Activated CD4-positive, alpha-beta T cell treated with anti-CD3 and anti-CD28 coated beads, Interleukin-2, amount 50 U/mL, for 24 hours (primary cell): Measurements from ENCODE around the gene CBR3.
A peak's percentile ranks its signal among the peaks of the same experiment; 100 is the strongest.
"Not testable (repeated sequence)": the region's sequence is repeated elsewhere in the genome, so short reads cannot be mapped to it uniquely, and the experiment has no call there.

Experiments used
- DNase-seq, 2 donors: peaks; one replicate each; pipeline ENCODE4 v3.0.0-alpha.2; 2020; ENCODE audit warnings: low read depth in 1 of 2, low spot score in 1 of 2

CBR3 gene

DNA sequence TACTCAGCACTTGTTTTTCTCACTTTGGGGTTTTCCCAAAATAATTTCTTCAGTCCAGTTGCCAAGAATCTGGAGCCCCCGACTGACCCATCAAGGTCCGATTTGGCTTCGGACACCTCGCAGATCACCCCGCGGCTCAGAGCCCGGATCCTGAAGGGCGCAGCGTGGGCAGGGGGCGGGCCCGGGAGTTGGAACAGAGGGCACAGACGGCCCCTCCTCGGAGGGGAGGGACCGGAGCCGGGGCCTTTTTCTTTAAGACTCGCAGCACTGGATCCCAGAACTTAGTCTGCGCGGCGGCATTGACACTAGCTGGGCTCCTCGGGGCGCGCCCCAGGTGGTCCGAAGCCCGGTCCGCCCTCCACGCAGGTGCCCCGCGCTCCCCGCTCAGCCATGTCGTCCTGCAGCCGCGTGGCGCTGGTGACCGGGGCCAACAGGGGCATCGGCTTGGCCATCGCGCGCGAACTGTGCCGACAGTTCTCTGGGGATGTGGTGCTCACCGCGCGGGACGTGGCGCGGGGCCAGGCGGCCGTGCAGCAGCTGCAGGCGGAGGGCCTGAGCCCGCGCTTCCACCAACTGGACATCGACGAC is at the start of gene CBR3:
TSS of gene CBR3 (plus strand) at position 277 of the 588 bp plus-strand sequence. CDS start at position 391, 114 bp downstream.
- peak; percentile 28 to 46 for DNase-seq

DNA sequence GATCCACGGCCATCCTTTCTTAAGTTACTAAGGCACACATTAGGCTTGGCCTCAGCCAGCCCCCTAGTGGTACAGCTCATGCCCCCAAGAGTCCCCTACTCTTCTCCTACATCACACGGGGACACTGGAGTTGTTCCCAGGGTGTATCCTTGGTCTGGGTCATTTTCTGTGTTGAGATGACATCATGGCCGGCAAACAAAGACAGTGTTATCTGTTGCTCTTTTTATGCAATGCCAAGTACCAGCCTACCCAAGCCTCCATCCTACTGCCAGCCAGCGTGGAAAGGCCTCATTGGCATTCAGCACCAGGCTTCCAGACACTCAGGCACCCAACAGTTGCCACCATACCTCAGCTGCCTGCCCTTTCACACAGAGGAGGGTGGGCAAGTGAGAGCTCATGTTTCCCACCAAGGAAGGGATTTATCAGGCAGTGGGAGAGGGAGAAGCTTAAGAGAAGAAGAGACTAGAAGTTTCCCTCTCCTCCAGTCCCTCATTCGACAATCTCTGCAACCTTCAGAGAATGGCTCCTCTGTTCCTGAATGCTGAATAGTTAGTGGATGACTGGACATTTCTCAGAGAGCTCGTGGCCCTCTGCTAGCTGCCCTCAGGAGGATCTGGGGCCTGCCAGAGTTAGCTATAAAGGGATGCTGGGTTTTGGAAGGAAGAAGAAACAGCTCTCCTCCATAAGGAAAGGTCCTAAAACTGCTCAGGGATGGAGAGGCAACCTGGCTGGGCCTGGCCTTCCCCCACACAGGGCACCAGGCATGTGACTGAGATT is 47.3 kb upstream of the CBR3 start:
- no peak for DNase-seq

DNA sequence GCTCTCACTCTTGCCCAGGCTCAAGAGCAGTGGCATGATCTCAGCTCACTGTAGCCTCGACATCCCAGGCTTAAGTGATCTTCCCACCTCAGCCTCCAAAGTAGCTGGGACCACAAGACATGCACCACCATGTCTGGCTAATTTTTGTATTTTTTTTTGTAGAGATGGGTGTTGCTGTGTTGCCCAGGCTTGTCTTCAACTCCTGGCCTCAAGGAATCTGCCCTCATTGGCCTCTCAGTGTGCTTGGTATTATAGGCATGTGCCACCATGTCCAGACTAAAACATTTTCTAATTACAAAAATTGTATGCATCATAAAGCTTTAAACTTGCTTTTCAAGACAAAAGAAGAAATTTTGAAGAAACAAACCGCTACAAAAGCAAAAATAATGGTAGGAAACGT is 44.9 kb upstream of the CBR3 start:
- DNase-seq: no peak

DNA sequence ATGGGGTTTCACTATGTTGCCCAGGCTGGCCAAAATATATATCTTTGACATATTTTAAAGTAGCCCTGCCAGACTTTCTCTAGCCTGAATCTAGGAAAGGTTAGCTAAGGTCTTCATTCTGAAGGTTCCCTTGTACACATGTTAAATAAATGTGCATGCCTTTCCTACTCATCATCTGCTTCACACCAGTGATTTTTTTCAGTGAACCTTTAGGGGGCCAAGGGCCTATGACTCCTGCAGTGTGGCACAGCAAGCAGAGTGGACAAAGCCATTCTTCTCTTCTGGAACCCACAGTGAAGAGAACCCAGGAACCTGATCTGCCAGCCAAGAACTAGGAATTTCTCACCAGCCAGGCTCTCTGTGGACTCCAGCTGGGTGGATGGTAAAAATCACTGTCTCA is 42.2 kb upstream of the CBR3 start:
- no peak for DNase-seq

GRCh38 chr21:36093512-36093911 is 41.4 kb upstream of the CBR3 start:
- no peak for DNase-seq

GRCh38 chr21:36096398-36097290 is 38.2 kb upstream of the CBR3 start:
- DNase-seq: no peak

DNA sequence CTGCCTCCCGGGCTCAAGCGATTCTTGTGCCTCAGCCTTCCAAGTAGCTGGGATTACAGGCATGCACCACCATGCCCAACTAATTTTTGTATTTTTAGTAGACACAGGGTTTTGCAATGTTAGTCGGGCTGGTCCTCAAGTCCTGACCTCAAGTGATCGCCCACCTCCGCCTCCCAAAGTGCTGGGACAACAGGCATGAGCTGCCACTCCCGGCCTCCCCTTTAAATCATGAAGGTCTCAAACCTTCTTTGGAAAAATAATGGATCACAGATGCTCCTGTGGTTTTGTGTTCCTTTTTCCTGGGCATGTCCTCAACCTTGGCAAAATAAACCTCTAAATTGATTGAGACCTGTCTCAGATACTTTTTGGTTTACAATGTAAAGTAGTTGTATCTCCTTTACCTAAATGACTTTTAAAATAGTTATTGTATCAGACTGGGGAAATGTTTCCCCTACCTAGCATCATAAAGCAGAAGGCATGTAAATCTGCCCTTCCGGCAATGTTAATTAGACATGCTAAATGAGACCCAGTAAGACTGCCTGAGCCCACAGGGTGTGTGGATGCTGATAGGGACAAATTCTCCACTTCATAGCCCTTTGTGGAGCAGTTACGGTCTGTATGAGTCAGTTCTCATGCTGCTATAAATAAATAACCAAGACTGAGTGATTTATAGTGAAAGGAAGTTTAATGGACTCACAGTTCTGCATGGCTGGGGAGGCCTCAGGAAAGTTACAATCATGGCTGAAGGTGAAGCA is 37.3 kb upstream of the CBR3 start:
- DNase-seq: no peak

DNA sequence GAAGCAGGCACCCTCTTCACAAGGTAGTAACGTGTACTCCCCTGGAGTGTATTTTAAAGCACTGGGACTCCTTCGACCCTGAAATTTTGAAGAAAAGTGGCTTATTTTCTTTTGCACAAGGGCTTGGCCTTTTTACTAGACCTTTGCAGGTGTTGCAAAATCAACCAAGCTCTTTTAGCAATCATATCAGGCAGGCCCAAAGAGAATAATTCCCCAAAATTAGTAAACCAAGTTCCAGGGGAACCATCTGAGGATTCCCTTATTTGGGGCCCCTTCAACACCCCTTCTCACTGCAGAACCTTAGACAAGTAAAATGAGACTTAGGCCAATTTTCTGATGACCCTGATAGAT is 36.7 kb upstream of the CBR3 start:
- no peak for DNase-seq

DNA sequence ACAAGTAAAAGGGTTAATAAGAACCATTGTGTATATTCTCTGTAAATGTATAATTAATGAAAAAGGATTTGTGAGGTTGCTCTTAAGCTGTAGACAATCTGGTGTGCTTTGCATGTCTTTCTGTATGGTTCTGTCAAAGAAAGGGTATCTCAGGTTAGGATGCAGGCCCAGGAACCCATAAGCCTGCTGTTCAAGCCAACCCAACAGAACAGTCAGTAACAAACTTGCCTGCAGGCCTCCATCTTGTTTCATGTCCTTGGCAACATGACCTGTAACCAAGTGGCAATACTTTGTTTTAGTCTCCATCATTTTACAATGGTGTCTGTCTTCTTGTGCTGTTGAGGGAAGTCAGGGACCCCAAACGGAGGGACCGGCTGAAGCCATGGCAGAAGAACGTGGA is 35.9 kb upstream of the CBR3 start:
- no peak for DNase-seq

- not testable (repeated sequence) for DNase-seq
Measured at GRCh38 chr21:36099695-36100211, 35.1 kb upstream of the CBR3 start.

- no peak for DNase-seq
Measured at GRCh38 chr21:36100971-36101641, 33.8 kb upstream of the CBR3 start.

- DNase-seq: no peak
Measured at GRCh38 chr21:36103434-36103833, 31.4 kb upstream of the CBR3 start.

DNA sequence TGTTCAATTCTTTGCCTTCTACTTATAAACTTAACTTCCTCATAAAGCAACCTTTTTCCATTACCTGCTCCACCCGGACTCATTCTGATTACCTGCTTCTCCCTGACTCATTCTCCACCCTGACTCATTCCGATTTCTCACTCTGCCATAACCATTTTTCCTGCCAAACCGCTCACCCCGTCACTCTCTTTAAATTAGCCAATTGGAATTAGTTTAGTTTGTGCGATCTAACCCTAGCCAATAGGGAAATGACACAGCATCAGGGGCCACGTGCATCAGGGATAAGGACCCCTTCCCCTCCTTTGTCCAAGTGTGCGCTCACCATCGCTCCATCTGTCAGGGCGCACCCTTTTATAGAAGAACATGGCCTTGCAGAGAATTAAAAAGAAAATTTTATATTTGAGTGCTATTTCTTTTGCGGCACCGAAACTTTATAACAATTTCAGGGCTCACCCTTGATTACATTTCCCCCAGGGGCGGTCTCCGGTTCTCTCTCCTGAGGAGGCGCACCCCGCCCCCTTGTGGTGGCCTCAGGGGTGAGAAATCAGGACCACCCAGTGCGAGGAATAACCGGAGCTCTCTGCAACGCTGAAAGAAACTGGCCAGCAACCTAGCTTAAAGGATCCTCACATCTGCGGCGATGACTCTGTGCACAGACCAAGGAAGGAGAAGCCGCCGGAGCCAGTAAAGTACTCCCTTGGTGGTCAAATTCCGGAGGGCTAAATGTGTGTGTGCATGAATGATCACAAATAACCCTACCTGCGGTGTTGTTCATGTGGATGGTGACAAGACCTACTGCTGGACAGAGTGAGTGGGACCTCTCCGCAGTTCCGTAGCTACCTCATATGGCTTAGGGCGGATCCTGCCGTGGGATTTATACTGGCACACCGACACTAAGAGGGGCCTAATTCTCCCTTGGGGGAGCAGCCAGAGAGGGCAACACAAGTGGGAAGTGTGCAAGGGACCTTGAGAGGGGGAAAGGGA is 30.3 kb upstream of the CBR3 start:
- peak; percentile 30 to 37 for DNase-seq

GRCh38 chr21:36105327-36105842 is 29.5 kb upstream of the CBR3 start:
- no peak for DNase-seq

DNA sequence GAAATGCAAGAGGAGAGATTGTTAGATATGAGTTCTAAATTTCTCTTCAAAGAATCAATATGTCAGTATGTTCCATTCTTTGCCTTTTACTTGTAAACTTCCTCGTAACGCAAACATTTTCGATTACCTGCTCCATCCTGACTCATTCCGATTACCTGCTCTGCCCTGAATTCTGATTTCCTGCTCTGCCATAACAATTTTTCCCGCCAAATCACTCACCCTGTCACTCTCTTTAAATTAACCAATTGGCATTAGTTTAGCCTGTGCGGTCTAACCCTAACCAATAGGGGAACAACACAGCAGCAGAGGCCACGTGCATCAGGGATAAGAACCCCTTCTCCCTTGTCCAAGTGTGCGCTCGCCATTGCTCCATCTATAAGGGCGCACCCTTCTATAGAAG is 25.0 kb upstream of the CBR3 start:
- DNase-seq: no peak

GRCh38 chr21:36111238-36111637 is 23.6 kb upstream of the CBR3 start:
- DNase-seq: no peak

DNA sequence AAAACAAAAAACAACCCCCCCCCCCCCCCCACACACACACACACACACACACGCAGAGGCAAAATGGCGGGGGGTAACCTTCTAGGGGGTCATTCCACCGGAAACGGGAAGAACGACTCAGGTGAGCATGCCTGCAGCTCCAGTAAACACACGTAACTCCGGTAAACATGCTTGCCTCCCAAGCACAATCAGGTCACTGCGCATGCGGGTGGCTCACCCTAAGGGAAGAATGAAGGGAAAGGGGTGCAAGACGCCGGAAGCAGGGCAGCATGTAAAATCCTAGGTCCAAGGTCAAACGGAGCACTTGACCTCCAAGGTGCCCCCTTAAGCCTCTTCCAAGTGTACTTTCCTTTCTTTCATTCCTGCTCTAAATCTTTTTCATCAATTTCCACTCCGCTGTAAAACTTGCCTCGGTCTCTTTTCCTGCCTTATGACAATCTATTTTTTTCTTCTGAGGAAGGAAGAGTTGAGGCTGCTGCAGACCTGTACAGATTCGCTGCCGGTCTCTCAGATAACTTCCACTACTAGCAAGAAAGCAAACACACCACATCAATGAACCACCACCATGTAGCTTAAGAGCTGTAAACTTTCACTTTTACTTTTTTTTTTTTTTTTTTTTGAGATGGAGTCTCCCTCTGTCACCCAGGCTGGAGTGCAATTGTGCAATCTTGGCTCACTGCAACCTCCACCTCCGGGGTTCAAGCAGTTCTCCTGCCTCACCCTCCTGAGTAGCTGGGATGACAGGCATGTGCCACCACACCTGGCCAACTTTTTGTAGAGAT is 21.0 kb upstream of the CBR3 start:
- DNase-seq: peak in 1 of 2 donors; percentile 30

- DNase-seq: no peak
Measured at GRCh38 chr21:36115138-36115730, 19.6 kb upstream of the CBR3 start.
